GM23338 (cell line): Measurements from ENCODE around the gene TOMM40. TPM values are rescaled to one million over a fixed set of nuclear protein-coding genes. Genes with fewer than 3 reads are reported as not detected.
A peak's percentile ranks its signal among the peaks of the same experiment; 100 is the strongest.

Experiments
- ATAC-seq: fragments of 200-7000 bp; cut with Tn5 transposase; 3 replicates; pipeline ENCODE4 v1.9.1; 2020
- DNase-seq: peaks from one replicate; pipeline ENCODE4 v3.0.0-alpha.2; 2015; ENCODE audit warnings: low spot score
- H2AFZ ChIP-seq: fragments of 200-600 bp; sonication (generic); 2 replicates; pipeline ENCODE4 v1.8.0; 2016; ENCODE audit warnings: antibody characterized with exemption, mild to moderate bottlenecking, moderate library complexity
- H3F3A ChIP-seq: fragments of 200-600 bp; sonication (generic); replicated peaks from 2 replicates; pipeline ENCODE4 v1.8.0; 2017; ENCODE audit warnings: antibody characterized with exemption, mixed run types, low read depth
- H3K27ac ChIP-seq: fragments of 200-600 bp; sonication (generic); 2 replicates; pipeline ENCODE4 v1.6.1; 2016; ENCODE audit warnings: low read depth
- H3K27me3 ChIP-seq: fragments of 200-600 bp; sonication (generic); 2 replicates; pipeline ENCODE4 v1.8.0; 2016; ENCODE audit warnings: mild to moderate bottlenecking, mixed run types, moderate library complexity; ENCODE audit not compliant: insufficient read depth
- H3K36me3 ChIP-seq: fragments of 200-600 bp; sonication (generic); 2 replicates; pipeline ENCODE4 v1.8.0; 2016; ENCODE audit warnings: mild to moderate bottlenecking; ENCODE audit not compliant: insufficient read depth
- H3K4me1 ChIP-seq: fragments of 200-600 bp; sonication (generic); 2 replicates; pipeline ENCODE4 v1.8.0; 2016; ENCODE audit warnings: mild to moderate bottlenecking, moderate library complexity; ENCODE audit not compliant: insufficient read depth
- H3K4me2 ChIP-seq: fragments of 200-600 bp; sonication (generic); 2 replicates; pipeline ENCODE4 v1.7.1; 2017; ENCODE audit warnings: mixed run types
- H3K4me3 ChIP-seq: fragments of 200-600 bp; sonication (generic); 2 replicates; pipeline ENCODE4 v1.6.1; 2016; ENCODE audit warnings: mixed run types
- H3K79me2 ChIP-seq: fragments of 200-600 bp; sonication (generic); replicated peaks from 2 replicates; pipeline ENCODE4 v1.8.0; 2017; ENCODE audit warnings: mild to moderate bottlenecking; ENCODE audit not compliant: insufficient read depth
- H3K9me2 ChIP-seq: fragments of 200-600 bp; sonication (generic); 2 replicates; pipeline ENCODE4 v1.8.0; 2017; ENCODE audit not compliant: insufficient read depth
- H4K20me1 ChIP-seq: fragments of 200-600 bp; sonication (generic); replicated peaks from 2 replicates; pipeline ENCODE4 v1.8.0; 2017; ENCODE audit warnings: mild to moderate bottlenecking; ENCODE audit not compliant: insufficient read depth
- H3K27ac Mint-ChIP-seq: 2 replicates; pipeline ENCODE4 v1.8.0; 2020; ENCODE audit warnings: inconsistent platforms, mild to moderate bottlenecking, moderate library complexity, mixed read lengths
- H3K27me3 Mint-ChIP-seq: 3 replicates; pipeline ENCODE4 v1.8.0; 2022; ENCODE audit warnings: low read depth, mild to moderate bottlenecking, moderate library complexity, mixed read lengths, inconsistent platforms; ENCODE audit not compliant: insufficient read depth, poor library complexity
- H3K36me3 Mint-ChIP-seq: 3 replicates; pipeline ENCODE4 v1.8.0; 2021; ENCODE audit warnings: low read depth, mild to moderate bottlenecking, inconsistent platforms, moderate library complexity, mixed read lengths
- H3K4me1 Mint-ChIP-seq: 3 replicates; pipeline ENCODE4 v1.8.0; 2020; ENCODE audit warnings: mild to moderate bottlenecking, inconsistent platforms, mixed read lengths
- H3K4me3 Mint-ChIP-seq: 3 replicates; pipeline ENCODE4 v1.8.0; 2021; ENCODE audit warnings: moderate library complexity, mild to moderate bottlenecking, inconsistent platforms, mixed read lengths
- H3K9me3 Mint-ChIP-seq: 3 replicates; pipeline ENCODE4 v1.8.0; 2020; ENCODE audit warnings: moderate library complexity, mild to moderate bottlenecking, inconsistent platforms, mixed read lengths
- CREB1 ChIP-seq: fragments of 250-450 bp; sonication (Bioruptor Pico); IDR thresholded peaks from 2 replicates; pipeline ENCODE4 v1.5.0; 2020; ENCODE audit warnings: low read depth, mild to moderate bottlenecking, moderate library complexity
- EZH2phosphoT487 ChIP-seq: fragments of 200-600 bp; sonication (generic); IDR thresholded peaks from one replicate; pipeline ENCODE4 v1.8.1; 2018; ENCODE audit warnings: antibody characterized with exemption; ENCODE audit not compliant: unreplicated experiment
- JUNB ChIP-seq: IDR thresholded peaks from one replicate; pipeline ENCODE4 v1.6.1; 2016; ENCODE audit warnings: antibody characterized with exemption; ENCODE audit not compliant: unreplicated experiment
- NANOG ChIP-seq: IDR thresholded peaks from 2 replicates; pipeline ENCODE4 v1.6.1; 2016; ENCODE audit warnings: antibody characterized with exemption, borderline replicate concordance
- STAT1 ChIP-seq: IDR thresholded peaks from one replicate; pipeline ENCODE4 v1.6.1; 2016; ENCODE audit warnings: antibody characterized with exemption; ENCODE audit not compliant: unreplicated experiment
- ZNF114 ChIP-seq: fragments of 250-450 bp; sonication (Bioruptor Pico); IDR thresholded peaks from 2 replicates; pipeline ENCODE4 v1.5.0; 2020; ENCODE audit warnings: mild to moderate bottlenecking, moderate library complexity
- ZNF331 ChIP-seq: fragments of 250-450 bp; sonication (Bioruptor Pico); IDR thresholded peaks from 2 replicates; pipeline ENCODE4 v1.5.0; 2020; ENCODE audit warnings: low read depth, mild to moderate bottlenecking, moderate library complexity
- polyA plus RNA-seq: library from polyadenylated mRNA; unstranded; fragments of >200 nt; fragmentation: Nextera tagmentation; extraction: Ambion mirVana; gene quantifications from 2 replicates; pipeline ENCODE4 v1.2.1, GENCODE V29; 2016
- total RNA-seq: library from RNA; depleted of rRNA; stranded (reverse); fragments of >200 nt; shearing (Covaris generic); gene quantifications from 2 replicates; pipeline ENCODE4 v1.2.3, GENCODE V29; 2014
- TF ChIP-seq, protein P1 (sequence below): fragments of 250-450 bp; sonication (Bioruptor Pico); IDR thresholded peaks from 2 replicates; pipeline ENCODE4 v1.5.0; 2020; ENCODE audit warnings: mild to moderate bottlenecking, moderate library complexity
- TF ChIP-seq, protein P2 (sequence below): IDR thresholded peaks from one replicate; pipeline ENCODE4 v1.6.1; 2018; ENCODE audit warnings: antibody characterized with exemption; ENCODE audit not compliant: unreplicated experiment
- TF ChIP-seq, protein P3 (sequence below): IDR thresholded peaks from 2 replicates; pipeline ENCODE4 v1.6.1; 2016; ENCODE audit warnings: antibody characterized with exemption

The TOMM40 gene
- total and polyA plus RNA-seq, 2 experiments from 2014 or later = 142 to 273 TPM

DNA sequence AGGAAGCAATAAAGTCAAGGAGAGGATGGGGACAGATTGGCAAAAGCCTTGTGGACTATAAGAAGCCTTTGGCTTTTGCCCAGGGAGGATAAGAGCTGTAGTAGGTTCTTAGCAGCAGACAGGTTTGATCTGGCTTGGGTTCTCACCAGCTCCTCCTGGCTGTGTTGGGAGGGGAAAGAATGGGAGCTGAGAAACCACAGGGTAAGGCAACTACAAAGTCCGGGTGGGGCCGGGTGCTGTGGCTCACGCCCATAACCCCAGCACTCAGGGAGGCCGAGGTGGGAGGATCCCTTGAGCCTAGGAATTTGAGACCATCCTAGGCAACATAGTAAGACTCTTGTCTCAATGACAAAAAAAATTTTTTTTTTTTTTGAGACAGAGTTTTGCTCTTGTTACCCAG lies 24.4 kb upstream of the TOMM40 start (continued):
- TF ChIP-seq, protein P1, sequence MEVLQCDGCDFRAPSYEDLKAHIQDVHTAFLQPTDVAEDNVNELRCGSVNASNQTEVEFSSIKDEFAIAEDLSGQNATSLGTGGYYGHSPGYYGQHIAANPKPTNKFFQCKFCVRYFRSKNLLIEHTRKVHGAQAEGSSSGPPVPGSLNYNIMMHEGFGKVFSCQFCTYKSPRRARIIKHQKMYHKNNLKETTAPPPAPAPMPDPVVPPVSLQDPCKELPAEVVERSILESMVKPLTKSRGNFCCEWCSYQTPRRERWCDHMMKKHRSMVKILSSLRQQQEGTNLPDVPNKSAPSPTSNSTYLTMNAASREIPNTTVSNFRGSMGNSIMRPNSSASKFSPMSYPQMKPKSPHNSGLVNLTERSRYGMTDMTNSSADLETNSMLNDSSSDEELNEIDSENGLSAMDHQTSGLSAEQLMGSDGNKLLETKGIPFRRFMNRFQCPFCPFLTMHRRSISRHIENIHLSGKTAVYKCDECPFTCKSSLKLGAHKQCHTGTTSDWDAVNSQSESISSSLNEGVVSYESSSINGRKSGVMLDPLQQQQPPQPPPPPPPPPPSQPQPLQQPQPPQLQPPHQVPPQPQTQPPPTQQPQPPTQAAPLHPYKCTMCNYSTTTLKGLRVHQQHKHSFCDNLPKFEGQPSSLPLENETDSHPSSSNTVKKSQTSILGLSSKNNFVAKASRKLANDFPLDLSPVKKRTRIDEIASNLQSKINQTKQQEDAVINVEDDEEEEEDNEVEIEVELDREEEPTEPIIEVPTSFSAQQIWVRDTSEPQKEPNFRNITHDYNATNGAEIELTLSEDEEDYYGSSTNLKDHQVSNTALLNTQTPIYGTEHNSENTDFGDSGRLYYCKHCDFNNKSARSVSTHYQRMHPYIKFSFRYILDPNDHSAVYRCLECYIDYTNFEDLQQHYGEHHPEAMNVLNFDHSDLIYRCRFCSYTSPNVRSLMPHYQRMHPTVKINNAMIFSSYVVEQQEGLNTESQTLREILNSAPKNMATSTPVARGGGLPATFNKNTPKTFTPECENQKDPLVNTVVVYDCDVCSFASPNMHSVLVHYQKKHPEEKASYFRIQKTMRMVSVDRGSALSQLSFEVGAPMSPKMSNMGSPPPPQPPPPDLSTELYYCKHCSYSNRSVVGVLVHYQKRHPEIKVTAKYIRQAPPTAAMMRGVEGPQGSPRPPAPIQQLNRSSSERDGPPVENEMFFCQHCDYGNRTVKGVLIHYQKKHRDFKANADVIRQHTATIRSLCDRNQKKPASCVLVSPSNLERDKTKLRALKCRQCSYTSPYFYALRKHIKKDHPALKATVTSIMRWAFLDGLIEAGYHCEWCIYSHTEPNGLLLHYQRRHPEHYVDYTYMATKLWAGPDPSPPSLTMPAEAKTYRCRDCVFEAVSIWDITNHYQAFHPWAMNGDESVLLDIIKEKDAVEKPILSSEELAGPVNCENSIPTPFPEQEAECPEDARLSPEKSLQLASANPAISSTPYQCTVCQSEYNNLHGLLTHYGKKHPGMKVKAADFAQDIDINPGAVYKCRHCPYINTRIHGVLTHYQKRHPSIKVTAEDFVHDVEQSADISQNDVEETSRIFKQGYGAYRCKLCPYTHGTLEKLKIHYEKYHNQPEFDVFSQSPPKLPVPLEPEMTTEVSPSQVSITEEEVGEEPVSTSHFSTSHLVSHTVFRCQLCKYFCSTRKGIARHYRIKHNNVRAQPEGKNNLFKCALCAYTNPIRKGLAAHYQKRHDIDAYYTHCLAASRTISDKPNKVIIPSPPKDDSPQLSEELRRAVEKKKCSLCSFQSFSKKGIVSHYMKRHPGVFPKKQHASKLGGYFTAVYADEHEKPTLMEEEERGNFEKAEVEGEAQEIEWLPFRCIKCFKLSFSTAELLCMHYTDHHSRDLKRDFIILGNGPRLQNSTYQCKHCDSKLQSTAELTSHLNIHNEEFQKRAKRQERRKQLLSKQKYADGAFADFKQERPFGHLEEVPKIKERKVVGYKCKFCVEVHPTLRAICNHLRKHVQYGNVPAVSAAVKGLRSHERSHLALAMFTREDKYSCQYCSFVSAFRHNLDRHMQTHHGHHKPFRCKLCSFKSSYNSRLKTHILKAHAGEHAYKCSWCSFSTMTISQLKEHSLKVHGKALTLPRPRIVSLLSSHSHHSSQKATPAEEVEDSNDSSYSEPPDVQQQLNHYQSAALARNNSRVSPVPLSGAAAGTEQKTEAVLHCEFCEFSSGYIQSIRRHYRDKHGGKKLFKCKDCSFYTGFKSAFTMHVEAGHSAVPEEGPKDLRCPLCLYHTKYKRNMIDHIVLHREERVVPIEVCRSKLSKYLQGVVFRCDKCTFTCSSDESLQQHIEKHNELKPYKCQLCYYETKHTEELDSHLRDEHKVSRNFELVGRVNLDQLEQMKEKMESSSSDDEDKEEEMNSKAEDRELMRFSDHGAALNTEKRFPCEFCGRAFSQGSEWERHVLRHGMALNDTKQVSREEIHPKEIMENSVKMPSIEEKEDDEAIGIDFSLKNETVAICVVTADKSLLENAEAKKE (CRISPR knock-in tag) = no peak
- TF ChIP-seq, protein P2, sequence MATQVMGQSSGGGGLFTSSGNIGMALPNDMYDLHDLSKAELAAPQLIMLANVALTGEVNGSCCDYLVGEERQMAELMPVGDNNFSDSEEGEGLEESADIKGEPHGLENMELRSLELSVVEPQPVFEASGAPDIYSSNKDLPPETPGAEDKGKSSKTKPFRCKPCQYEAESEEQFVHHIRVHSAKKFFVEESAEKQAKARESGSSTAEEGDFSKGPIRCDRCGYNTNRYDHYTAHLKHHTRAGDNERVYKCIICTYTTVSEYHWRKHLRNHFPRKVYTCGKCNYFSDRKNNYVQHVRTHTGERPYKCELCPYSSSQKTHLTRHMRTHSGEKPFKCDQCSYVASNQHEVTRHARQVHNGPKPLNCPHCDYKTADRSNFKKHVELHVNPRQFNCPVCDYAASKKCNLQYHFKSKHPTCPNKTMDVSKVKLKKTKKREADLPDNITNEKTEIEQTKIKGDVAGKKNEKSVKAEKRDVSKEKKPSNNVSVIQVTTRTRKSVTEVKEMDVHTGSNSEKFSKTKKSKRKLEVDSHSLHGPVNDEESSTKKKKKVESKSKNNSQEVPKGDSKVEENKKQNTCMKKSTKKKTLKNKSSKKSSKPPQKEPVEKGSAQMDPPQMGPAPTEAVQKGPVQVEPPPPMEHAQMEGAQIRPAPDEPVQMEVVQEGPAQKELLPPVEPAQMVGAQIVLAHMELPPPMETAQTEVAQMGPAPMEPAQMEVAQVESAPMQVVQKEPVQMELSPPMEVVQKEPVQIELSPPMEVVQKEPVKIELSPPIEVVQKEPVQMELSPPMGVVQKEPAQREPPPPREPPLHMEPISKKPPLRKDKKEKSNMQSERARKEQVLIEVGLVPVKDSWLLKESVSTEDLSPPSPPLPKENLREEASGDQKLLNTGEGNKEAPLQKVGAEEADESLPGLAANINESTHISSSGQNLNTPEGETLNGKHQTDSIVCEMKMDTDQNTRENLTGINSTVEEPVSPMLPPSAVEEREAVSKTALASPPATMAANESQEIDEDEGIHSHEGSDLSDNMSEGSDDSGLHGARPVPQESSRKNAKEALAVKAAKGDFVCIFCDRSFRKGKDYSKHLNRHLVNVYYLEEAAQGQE = no peak
- TF ChIP-seq JUNB (no peak), CREB1 (CRISPR knock-in tag) (no peak), NANOG (no peak), STAT1 (no peak)

DNA sequence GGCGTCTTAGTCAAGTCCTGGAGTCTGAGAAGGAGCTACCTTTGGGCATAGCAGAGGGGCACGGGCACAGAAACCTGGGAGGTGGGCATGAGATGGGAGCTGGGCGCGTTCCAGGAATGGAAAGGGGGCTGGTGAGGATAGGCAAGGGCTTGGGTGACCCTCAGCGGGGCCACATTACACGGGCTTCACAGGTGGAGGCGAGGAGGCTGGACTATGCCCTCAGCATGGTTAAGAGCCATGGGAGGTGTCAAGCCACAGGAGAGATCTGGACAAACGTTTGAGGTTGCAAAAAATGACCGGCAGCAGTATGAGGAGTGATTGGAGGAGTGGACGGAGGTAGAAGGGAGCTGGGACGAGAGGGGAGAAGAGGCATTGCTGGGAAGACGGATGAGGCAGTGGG lies 23.5 kb upstream of the TOMM40 start:
- no peak overlapping the region for H2AFZ ChIP-seq
- Mint-ChIP-seq H3K4me3 (no peak overlapping the region), H3K27me3 (peaks cover 10% of the 10 kb centered on the region), H3K36me3 (peaks cover 62% of the 10 kb centered on the region), H3K4me1 (no peaks in the 10 kb centered on the region), H3K9me3 (no peaks in the 10 kb centered on the region), H3K27ac (no peak overlapping the region)
- no peak overlapping the region for H3K4me3 ChIP-seq
- no peak for DNase-seq
- no peaks in the 10 kb centered on the region for H3K4me1 ChIP-seq
- no peaks in the 10 kb centered on the region for H3K9me2 ChIP-seq
- ATAC-seq = no peak
- no peaks in the 10 kb centered on the region for H3K27me3 ChIP-seq
- 0 out of 2 replicates have a peak, but pooled peaks cover 9% of the 10 kb centered on the region for H3F3A ChIP-seq
- H3K4me2 ChIP-seq = no peak overlapping the region
- peaks cover 18% of the 10 kb centered on the region for H3K36me3 ChIP-seq
- H3K79me2 ChIP-seq = peaks cover 10% of the 10 kb centered on the region
- 0 out of 2 replicates have a peak overlapping the region, but pooled peaks have one; percentile 14 for H3K27ac ChIP-seq
- peaks cover 21% of the 10 kb centered on the region for H4K20me1 ChIP-seq
- TF ChIP-seq, protein P2 = no peak
- no peak for TF ChIP-seq JUNB
- no peak for TF ChIP-seq NANOG
- TF ChIP-seq, protein P3, sequence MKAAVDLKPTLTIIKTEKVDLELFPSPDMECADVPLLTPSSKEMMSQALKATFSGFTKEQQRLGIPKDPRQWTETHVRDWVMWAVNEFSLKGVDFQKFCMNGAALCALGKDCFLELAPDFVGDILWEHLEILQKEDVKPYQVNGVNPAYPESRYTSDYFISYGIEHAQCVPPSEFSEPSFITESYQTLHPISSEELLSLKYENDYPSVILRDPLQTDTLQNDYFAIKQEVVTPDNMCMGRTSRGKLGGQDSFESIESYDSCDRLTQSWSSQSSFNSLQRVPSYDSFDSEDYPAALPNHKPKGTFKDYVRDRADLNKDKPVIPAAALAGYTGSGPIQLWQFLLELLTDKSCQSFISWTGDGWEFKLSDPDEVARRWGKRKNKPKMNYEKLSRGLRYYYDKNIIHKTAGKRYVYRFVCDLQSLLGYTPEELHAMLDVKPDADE = no peak
- TF ChIP-seq EZH2phosphoT487 = no peak
- TF ChIP-seq ZNF331 (CRISPR knock-in tag) = no peak
- TF ChIP-seq ZNF114 (CRISPR knock-in tag) = no peak
- TF ChIP-seq CREB1 (CRISPR knock-in tag) = no peak
